ENCODE results near the gene CACYBP.

The CACYBP gene

DNA sequence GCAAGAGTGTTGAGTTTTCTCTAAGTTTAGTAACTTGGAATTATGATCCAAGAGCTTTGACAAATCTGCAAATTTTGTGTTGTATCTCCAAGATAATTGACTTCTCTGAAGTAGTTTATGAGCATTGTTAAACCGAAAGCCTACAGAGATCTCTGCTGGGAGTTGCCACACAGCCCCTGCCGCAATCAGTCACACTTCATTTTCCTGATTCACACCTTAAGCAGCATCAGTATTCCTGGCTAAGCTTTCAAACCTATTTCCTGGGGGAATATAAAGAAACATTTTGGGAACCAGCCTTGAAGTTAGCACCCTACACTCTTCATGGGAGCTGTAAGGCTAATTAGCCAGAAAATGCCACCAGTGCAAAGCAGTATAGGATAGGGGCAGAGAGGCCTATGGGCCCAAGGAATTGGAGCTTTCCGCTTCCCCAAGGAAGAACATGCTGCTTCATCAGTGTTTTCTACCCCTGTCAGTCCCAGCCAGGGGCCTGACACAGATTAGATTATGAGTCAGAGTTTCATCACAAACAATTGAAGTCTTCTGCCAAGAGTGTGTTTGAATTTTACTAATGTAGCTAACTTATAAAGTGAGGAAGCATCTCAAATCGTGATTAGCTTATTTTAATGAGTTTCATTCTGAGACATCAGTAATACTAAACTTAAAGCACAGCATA is 23.2 kb upstream of the CACYBP start:
- Histone ChIP-seq H3K9me3 (ENCODE audit: insufficient read depth, low read depth, low read length) (no peaks in the 10 kb centered on the region), H3K4me3 (ENCODE audit: low read length) (no peak overlapping the region), H3K27ac (ENCODE audit: low read length) (no peak overlapping the region), H3K27me3 (ENCODE audit: insufficient read depth, low read length) (no peaks in the 10 kb centered on the region), H3K9ac (ENCODE audit: low read depth, low read length) (no peak overlapping the region), H3K4me1 (ENCODE audit: insufficient read depth, low read length) (no peaks in the 10 kb centered on the region), H3K36me3 (ENCODE audit: insufficient read depth, low read depth, low read length) (peaks cover 98% of the 10 kb centered on the region)

DNA sequence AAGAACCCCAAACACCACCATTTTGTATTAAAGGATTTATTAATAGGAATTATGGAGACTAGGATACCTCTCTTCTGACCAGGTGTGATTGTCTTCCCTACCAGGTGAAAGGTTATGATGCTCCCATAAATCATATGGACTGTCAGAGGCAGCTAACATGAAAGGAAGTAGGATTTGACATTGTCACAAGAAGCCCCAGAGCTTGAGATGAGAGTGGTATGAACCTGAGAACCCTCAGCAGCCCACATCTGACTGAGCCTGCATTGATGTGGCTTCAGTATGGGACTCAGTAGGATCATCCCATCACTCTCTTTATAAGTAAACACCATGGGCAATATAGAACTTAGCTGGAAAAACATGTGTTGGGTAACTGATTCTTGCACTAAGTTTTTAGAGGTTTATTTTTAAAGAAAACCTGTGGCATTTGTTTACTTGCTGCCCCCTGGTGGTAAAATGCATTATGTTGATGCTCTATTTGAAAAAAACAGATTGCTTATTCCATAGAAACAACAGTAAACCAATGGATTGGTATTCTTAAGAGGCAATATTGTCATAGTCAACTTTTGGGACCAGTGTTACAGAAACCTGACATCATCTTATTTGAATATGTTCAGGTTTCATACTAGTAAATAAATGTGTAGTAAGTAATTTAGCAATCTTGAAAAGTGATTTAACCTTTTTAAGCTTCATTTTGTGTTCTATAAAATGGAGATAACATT is 16.6 kb upstream of the CACYBP start:
- no peak overlapping the region for H3K27ac ChIP-seq (ENCODE audit: low read length)
- H3K9me3 ChIP-seq (ENCODE audit: insufficient read depth, low read depth, low read length) = no peaks in the 10 kb centered on the region
- no peaks in the 10 kb centered on the region for H3K27me3 ChIP-seq (ENCODE audit: insufficient read depth, low read length)
- no peak overlapping the region for H3K4me3 ChIP-seq (ENCODE audit: low read length)
- no peak overlapping the region for H3K9ac ChIP-seq (ENCODE audit: low read depth, low read length)
- H3K4me1 ChIP-seq (ENCODE audit: insufficient read depth, low read length) = no peaks in the 10 kb centered on the region
- peaks cover 95% of the 10 kb centered on the region for H3K36me3 ChIP-seq (ENCODE audit: insufficient read depth, low read depth, low read length)

DNA sequence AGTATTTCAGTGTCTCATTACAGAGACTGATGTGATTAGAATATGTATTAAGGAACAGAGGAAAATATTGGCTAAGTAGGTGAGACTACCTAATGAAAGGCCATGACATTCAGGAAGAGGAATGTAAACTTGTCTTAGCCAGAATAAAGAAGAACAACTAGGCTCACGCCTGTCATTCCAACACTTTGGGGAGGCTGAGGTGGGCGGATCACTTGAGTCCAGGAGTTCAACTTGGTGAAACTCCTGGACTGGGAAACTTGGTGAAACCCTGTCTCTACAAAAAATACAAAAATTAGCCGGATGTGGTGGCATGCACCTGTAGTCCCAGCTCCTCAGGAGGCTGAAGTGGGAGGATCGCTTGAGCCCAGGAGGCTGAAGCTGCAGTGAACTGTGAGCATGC is 14.8 kb upstream of the CACYBP start:
- Histone ChIP-seq H3K27ac (ENCODE audit: low read length) (no peak overlapping the region), H3K36me3 (ENCODE audit: insufficient read depth, low read depth, low read length) (peaks cover 95% of the 10 kb centered on the region), H3K9ac (ENCODE audit: low read depth, low read length) (no peak overlapping the region), H3K4me1 (ENCODE audit: insufficient read depth, low read length) (no peaks in the 10 kb centered on the region), H3K9me3 (ENCODE audit: insufficient read depth, low read depth, low read length) (no peaks in the 10 kb centered on the region), H3K4me3 (ENCODE audit: low read length) (no peak overlapping the region), H3K27me3 (ENCODE audit: insufficient read depth, low read length) (no peaks in the 10 kb centered on the region)

DNA sequence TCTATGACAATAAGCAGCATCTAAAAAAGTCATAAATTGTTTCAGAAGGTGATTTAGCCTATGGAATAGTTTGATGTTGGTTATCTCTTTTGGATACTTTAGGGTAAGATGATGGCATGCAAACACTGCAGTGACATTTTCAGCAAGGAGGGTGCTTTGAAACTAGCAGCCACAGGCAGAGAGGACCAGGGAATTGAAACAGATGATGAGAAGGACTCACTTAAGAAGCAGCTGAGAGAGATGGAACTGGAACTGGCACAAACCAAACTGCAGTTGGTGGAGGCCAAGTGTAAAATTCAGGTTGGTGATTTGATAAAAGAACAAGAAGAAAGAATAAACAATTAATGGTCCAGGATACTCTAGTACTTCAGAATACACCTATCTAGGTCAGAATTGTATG is 11.2 kb upstream of the CACYBP start:
- H3K27ac ChIP-seq (ENCODE audit: low read length) = no peak overlapping the region
- H3K36me3 ChIP-seq (ENCODE audit: insufficient read depth, low read depth, low read length) = peaks cover 95% of the 10 kb centered on the region
- H3K9ac ChIP-seq (ENCODE audit: low read depth, low read length) = no peak overlapping the region
- H3K4me1 ChIP-seq (ENCODE audit: insufficient read depth, low read length) = no peaks in the 10 kb centered on the region
- no peaks in the 10 kb centered on the region for H3K27me3 ChIP-seq (ENCODE audit: insufficient read depth, low read length)
- H3K4me3 ChIP-seq (ENCODE audit: low read length) = no peak overlapping the region
- H3K9me3 ChIP-seq (ENCODE audit: insufficient read depth, low read depth, low read length) = no peaks in the 10 kb centered on the region

DNA sequence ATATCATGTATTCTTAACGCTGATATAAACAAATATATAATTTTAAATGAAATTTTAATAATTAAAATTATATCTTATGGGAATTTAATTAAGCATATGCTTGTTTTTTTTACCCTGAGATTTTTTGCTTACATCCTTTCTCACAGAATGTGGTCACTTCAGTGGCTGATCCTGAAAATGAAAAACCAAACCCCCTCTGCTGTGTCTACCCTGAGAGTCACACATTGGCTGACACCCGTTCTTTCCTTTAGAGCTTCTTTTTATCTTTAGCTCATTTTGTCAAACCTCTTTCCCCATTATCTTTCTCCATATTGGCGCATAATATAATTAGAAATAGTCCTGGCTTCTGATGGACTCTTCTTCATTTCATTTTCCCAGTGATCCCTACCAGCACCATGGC is 10.8 kb upstream of the CACYBP start:
- no peaks in the 10 kb centered on the region for H3K4me1 ChIP-seq (ENCODE audit: insufficient read depth, low read length)
- H3K36me3 ChIP-seq (ENCODE audit: insufficient read depth, low read depth, low read length) = peaks cover 95% of the 10 kb centered on the region
- H3K27me3 ChIP-seq (ENCODE audit: insufficient read depth, low read length) = no peaks in the 10 kb centered on the region
- H3K9ac ChIP-seq (ENCODE audit: low read depth, low read length) = no peak overlapping the region
- no peaks in the 10 kb centered on the region for H3K9me3 ChIP-seq (ENCODE audit: insufficient read depth, low read depth, low read length)
- H3K27ac ChIP-seq (ENCODE audit: low read length) = no peak overlapping the region
- H3K4me3 ChIP-seq (ENCODE audit: low read length) = no peak overlapping the region

DNA sequence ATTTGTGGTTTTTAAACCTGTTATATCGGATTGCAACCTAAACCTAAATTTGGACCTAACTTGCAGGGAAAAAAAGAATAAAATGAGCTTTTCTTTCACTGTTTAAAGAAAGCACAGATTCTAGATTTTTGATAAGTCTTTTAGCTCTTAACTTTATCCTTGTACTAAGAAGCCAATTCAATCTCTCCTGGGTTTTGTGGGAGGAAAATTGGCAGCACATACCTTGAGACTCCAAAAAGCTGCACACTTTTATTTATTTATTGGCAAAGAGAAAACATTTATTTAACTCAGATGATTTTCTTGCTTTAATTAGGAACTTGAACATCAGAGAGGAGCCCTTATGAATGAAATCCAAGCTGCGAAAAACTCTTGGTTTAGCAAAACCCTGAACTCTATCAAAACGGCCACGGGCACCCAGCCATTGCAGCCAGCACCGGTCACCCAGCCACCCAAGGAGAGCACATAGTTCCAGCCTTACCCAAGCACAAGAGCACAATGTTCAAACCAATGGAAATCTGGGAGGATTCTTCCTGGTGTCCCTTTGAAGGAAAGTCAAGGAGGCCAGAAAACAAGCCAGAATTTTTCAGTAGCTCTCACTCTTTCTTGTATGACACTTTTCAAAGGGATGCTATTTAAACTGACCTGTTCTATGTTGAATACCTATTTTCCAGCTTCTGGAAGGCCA is 10.1 kb upstream of the CACYBP start:
- no peak overlapping the region for H3K4me3 ChIP-seq (ENCODE audit: low read length)
- H3K27me3 ChIP-seq (ENCODE audit: insufficient read depth, low read length) = no peaks in the 10 kb centered on the region
- H3K27ac ChIP-seq (ENCODE audit: low read length) = no peak overlapping the region
- H3K9ac ChIP-seq (ENCODE audit: low read depth, low read length) = no peak overlapping the region
- no peaks in the 10 kb centered on the region for H3K9me3 ChIP-seq (ENCODE audit: insufficient read depth, low read depth, low read length)
- peaks cover 90% of the 10 kb centered on the region for H3K36me3 ChIP-seq (ENCODE audit: insufficient read depth, low read depth, low read length)
- H3K4me1 ChIP-seq (ENCODE audit: insufficient read depth, low read length) = no peaks in the 10 kb centered on the region

DNA sequence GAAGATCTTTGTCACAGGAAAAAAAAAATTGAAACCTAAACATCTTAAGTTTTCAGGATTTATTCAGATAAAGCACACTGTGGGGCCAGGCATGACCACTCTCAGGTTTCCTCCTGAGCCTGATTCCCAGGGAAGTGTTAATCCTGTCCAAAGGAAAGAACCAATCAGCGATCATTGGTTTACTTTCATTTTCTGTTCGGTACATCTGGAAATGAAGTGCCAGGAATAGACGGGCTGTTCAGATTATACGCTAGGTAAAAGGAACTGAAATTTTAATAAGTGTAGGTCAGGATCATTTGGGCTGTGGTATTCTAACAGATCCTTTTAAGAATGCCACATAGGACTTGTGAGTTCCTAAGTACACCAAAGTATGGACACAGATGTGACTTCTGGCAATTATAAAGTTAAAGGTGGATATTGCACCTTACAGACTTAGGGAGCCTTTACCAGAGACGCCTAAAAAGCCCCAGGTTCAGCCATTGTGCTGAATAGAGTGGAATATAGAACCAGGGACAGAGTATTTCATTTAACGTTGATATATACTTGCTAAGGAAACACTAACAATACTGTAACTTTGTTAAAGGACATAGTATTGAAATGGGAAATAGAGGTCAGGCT is 9.3 kb upstream of the CACYBP start:
- H3K9ac ChIP-seq (ENCODE audit: low read depth, low read length) = no peak overlapping the region
- H3K4me3 ChIP-seq (ENCODE audit: low read length) = no peak overlapping the region
- no peaks in the 10 kb centered on the region for H3K4me1 ChIP-seq (ENCODE audit: insufficient read depth, low read length)
- no peaks in the 10 kb centered on the region for H3K27me3 ChIP-seq (ENCODE audit: insufficient read depth, low read length)
- H3K9me3 ChIP-seq (ENCODE audit: insufficient read depth, low read depth, low read length) = no peaks in the 10 kb centered on the region
- no peak overlapping the region for H3K27ac ChIP-seq (ENCODE audit: low read length)
- H3K36me3 ChIP-seq (ENCODE audit: insufficient read depth, low read depth, low read length) = peaks cover 81% of the 10 kb centered on the region

DNA sequence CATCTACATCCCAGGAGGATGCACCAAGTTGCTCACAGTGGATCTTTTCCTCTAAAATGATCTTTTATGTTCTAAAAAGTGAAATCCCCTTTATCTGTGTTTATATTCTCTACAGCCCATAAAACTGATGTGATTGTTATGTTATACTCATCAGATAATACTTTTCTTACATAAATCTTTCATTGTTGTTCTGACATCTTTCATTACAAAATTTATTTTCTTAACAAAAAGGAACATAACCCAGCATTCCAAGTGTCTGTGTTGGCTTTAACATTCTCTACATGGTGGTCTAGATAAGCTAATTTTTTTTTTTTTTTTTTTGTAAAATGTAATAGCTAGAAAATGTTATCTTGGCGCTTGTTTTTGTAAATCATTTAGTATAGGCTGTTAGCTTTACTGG is 8.3 kb upstream of the CACYBP start:
- H3K9ac ChIP-seq (ENCODE audit: low read depth, low read length) = no peak overlapping the region
- no peak overlapping the region for H3K27ac ChIP-seq (ENCODE audit: low read length)
- H3K4me3 ChIP-seq (ENCODE audit: low read length) = no peak overlapping the region
- H3K4me1 ChIP-seq (ENCODE audit: insufficient read depth, low read length) = no peaks in the 10 kb centered on the region
- peaks cover 73% of the 10 kb centered on the region for H3K36me3 ChIP-seq (ENCODE audit: insufficient read depth, low read depth, low read length)
- H3K27me3 ChIP-seq (ENCODE audit: insufficient read depth, low read length) = no peaks in the 10 kb centered on the region
- H3K9me3 ChIP-seq (ENCODE audit: insufficient read depth, low read depth, low read length) = no peaks in the 10 kb centered on the region

DNA sequence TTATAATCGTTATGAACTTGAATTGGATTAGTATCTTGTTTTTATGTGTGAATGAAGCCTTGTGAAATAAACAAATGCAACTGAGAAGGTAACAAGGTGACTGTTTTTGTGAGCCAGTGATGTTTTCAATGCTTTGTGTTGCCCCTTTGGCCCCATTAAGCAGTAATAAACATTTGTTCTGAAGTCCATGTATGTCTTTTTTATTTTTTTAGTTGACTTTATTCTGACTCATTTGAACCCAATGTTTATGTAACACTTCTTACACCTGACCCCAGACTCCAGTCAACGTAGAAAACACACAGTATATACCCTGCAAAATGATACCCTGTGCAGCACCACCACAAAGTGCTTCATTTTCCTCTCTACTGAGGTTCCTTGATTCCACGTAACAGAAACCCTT is 4.6 kb upstream of the CACYBP start:
- no peaks in the 10 kb centered on the region for H3K27me3 ChIP-seq (ENCODE audit: insufficient read depth, low read length)
- H3K4me1 ChIP-seq (ENCODE audit: insufficient read depth, low read length) = peaks cover 7% of the 10 kb centered on the region
- H3K36me3 ChIP-seq (ENCODE audit: insufficient read depth, low read depth, low read length) = peaks cover 40% of the 10 kb centered on the region
- H3K27ac ChIP-seq (ENCODE audit: low read length) = no peak overlapping the region
- H3K9me3 ChIP-seq (ENCODE audit: insufficient read depth, low read depth, low read length) = no peaks in the 10 kb centered on the region
- no peak overlapping the region for H3K4me3 ChIP-seq (ENCODE audit: low read length)
- H3K9ac ChIP-seq (ENCODE audit: low read depth, low read length) = no peak overlapping the region

DNA sequence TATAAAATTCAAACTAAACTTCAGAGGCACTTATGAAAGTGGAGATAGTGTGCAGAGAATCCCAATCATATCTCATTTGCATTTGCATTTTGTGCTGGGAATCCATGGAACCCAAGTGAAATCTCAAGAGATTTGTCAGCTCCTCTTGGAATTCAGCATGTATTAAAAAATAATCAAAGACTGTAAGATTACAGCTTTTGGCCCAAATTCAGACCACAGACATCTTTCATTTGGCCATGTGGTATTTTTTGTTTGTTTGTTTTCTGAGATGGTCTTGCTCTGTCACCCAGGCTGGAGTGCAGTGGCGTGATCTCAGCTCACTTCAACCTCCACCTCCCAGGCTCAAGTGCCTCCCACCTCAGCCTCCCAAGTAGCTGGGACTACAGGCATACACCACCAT is 3.8 kb upstream of the CACYBP start:
- Histone ChIP-seq H3K9me3 (ENCODE audit: insufficient read depth, low read depth, low read length) (no peaks in the 10 kb centered on the region), H3K4me1 (ENCODE audit: insufficient read depth, low read length) (peaks cover 7% of the 10 kb centered on the region), H3K27ac (ENCODE audit: low read length) (no peak overlapping the region), H3K27me3 (ENCODE audit: insufficient read depth, low read length) (no peaks in the 10 kb centered on the region), H3K9ac (ENCODE audit: low read depth, low read length) (no peak overlapping the region), H3K36me3 (ENCODE audit: insufficient read depth, low read depth, low read length) (peaks cover 32% of the 10 kb centered on the region), H3K4me3 (ENCODE audit: low read length) (no peak overlapping the region)

DNA sequence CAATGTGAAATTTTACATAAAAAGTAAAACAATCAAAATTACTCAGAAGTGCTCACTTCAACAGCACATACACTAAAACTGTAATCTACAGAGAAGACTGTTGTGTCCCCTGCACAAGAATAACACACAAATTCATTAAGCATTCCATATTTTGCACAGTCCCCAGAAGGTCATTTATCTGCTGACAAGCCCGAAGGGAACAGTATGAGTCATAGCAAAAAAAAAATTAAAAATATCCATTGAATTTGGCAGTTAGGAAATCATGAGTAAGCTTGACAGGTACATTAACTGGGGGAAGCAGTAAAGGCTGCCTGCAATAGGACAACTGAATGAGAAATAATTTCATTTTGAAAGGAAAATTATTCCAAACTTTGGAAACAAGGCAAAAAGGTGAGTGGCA is 3.3 kb upstream of the CACYBP start:
- no peak overlapping the region for H3K27ac ChIP-seq (ENCODE audit: low read length)
- H3K9ac ChIP-seq (ENCODE audit: low read depth, low read length) = no peak overlapping the region
- H3K4me1 ChIP-seq (ENCODE audit: insufficient read depth, low read length) = peaks cover 7% of the 10 kb centered on the region
- H3K27me3 ChIP-seq (ENCODE audit: insufficient read depth, low read length) = no peaks in the 10 kb centered on the region
- no peak overlapping the region for H3K4me3 ChIP-seq (ENCODE audit: low read length)
- peaks cover 26% of the 10 kb centered on the region for H3K36me3 ChIP-seq (ENCODE audit: insufficient read depth, low read depth, low read length)
- no peaks in the 10 kb centered on the region for H3K9me3 ChIP-seq (ENCODE audit: insufficient read depth, low read depth, low read length)

Data from iPS-20b (cell line).